Activated CD4-positive, alpha-beta memory T cell treated with anti-CD3 and anti-CD28 coated beads, Interleukin-2, amount 10 ng/mL, durations not matched to agents 7 days and 5 days (primary cell): Measurements from ENCODE around the gene GAN. TPM values are rescaled to one million over a fixed set of nuclear protein-coding genes. Genes with fewer than 3 reads are reported as not detected.
A peak's percentile ranks its signal among the peaks of the same experiment; 100 is the strongest.

Experiments
- CTCF ChIA-PET: fragments of 350-600 bp; sonication (Branson Sonifier 250); formaldehyde crosslinking; loops from one replicate; lab custom pipeline; 2021; ENCODE audit warnings: antibody characterized with exemption, inconsistent platforms; lab: Charles Lee
- POLR2A ChIA-PET: fragments of 350-600 bp; sonication (Branson Sonifier 250); formaldehyde crosslinking; loops from one replicate; lab custom pipeline; 2021; ENCODE audit warnings: antibody characterized with exemption; lab: Charles Lee
- DNase-seq: peaks from one replicate; pipeline ENCODE4 v3.0.0-alpha.2; 2020
- H3K27ac Mint-ChIP-seq: one replicate; pipeline ENCODE4 v1.8.0; 2021; ENCODE audit warnings: mild to moderate bottlenecking, mixed read lengths
- H3K27me3 Mint-ChIP-seq: one replicate; pipeline ENCODE4 v1.8.0; 2021; ENCODE audit warnings: mixed read lengths
- H3K36me3 Mint-ChIP-seq: one replicate; pipeline ENCODE4 v1.8.0; 2021; ENCODE audit warnings: low read depth, mixed read lengths
- H3K4me1 Mint-ChIP-seq: one replicate; pipeline ENCODE4 v1.8.0; 2021; ENCODE audit warnings: mixed read lengths
- H3K4me3 Mint-ChIP-seq: one replicate; pipeline ENCODE4 v1.8.0; 2021; ENCODE audit warnings: mild to moderate bottlenecking, mixed read lengths
- H3K9me3 Mint-ChIP-seq: one replicate; pipeline ENCODE4 v1.8.0; 2021; ENCODE audit warnings: mixed read lengths
- total RNA-seq, 2 experiments: library from RNA; stranded (reverse); gene quantifications; one replicate each; pipeline ENCODE4 v1.2.3, GENCODE V29; 2021

The GAN gene
- 1 to 10 TPM; 8.4 to 8.9 TPM for total RNA-seq

GRCh38 chr16:81314603-81315270 lies at the start of gene GAN:
Gene GAN, plus strand, starts transcription at chr16:81314962. Its CDS starts 152 bp downstream, at chr16:81315114.
- POLR2A ChIA-PET, result interaction anchor here (0.6 to 1.5 kb wide), 13 partner anchors 48 to 479 kb away, joined by 3 to 10 read pairs (median 3); partner anchors contain the start of genes ATMIN, C16orf46, CENPN and CMC2
- H3K4me1 Mint-ChIP-seq, result peaks cover 45% of the 10 kb centered on the region
- CTCF ChIA-PET, result interaction anchor here (0.6 to 1.5 kb wide), 4 partner anchors 53 to 279 kb away, joined by 3 to 4 read pairs (median 4); partner anchors contain the start of genes ATMIN and C16orf46
- DNase-seq, result peak; percentile 96
- H3K27me3 Mint-ChIP-seq, result no peaks in the 10 kb centered on the region
- peak within 1 kb of the TSS; percentile 84 for H3K4me3 Mint-ChIP-seq
- H3K36me3 Mint-ChIP-seq, result peaks cover 5% of the 10 kb centered on the region
- H3K9me3 Mint-ChIP-seq, result no peaks in the 10 kb centered on the region
- H3K27ac Mint-ChIP-seq, result peak within 1 kb of the TSS; percentile 76

- no peak overlapping the region for H3K27ac Mint-ChIP-seq
- H3K9me3 Mint-ChIP-seq, result no peaks in the 10 kb centered on the region
- H3K27me3 Mint-ChIP-seq, result peaks cover 6% of the 10 kb centered on the region
- H3K4me1 Mint-ChIP-seq, result peaks cover 5% of the 10 kb centered on the region
- no peak for DNase-seq
- H3K4me3 Mint-ChIP-seq, result no peak overlapping the region
- CTCF ChIA-PET, result no interaction called here
- POLR2A ChIA-PET, result no interaction called here
- no peaks in the 10 kb centered on the region for H3K36me3 Mint-ChIP-seq
These were observed 49.7 kb upstream of the GAN start for GRCh38 chr16:81265052-81265451.

GRCh38 chr16:81265658-81266451 lies 48.9 kb upstream of the GAN start:
- CTCF ChIA-PET, result interaction anchor here (1.0 kb wide), 1 partner anchor 739 kb away, joined by 3 read pairs; no protein-coding TSS in a partner anchor
- DNase-seq, result no peak
- Mint-ChIP-seq H3K4me1 (peaks cover 5% of the 10 kb centered on the region), H3K4me3 (no peak overlapping the region), H3K36me3 (no peaks in the 10 kb centered on the region), H3K9me3 (no peaks in the 10 kb centered on the region), H3K27me3 (peaks cover 5% of the 10 kb centered on the region), H3K27ac (no peak overlapping the region)
- POLR2A ChIA-PET, result interaction anchor here (1.1 kb wide), 1 partner anchor 48 kb away, joined by 3 read pairs; the partner anchor contains the start of gene GAN

GRCh38 chr16:81266680-81267095 lies 48.1 kb upstream of the GAN start:
- Mint-ChIP-seq H3K36me3 (no peaks in the 10 kb centered on the region), H3K27me3 (peaks cover 3% of the 10 kb centered on the region), H3K4me3 (no peak overlapping the region), H3K9me3 (no peaks in the 10 kb centered on the region), H3K4me1 (peaks cover 4% of the 10 kb centered on the region), H3K27ac (no peak overlapping the region)
- ChIA-PET CTCF (no interaction called here), POLR2A (interaction anchor here (1.1 kb wide), 1 partner anchor 48 kb away, joined by 3 read pairs; the partner anchor contains the start of gene GAN)
- peak; percentile 17 for DNase-seq

- Mint-ChIP-seq H3K4me3 (no peak overlapping the region), H3K36me3 (no peaks in the 10 kb centered on the region)
These were observed 46.3 kb upstream of the GAN start for GRCh38 chr16:81268509-81268908.

GRCh38 chr16:81273223-81273950 lies 41.4 kb upstream of the GAN start:
- H3K4me3 Mint-ChIP-seq, result no peak overlapping the region
- POLR2A ChIA-PET, result no interaction called here
- no peaks in the 10 kb centered on the region for H3K36me3 Mint-ChIP-seq
- H3K27ac Mint-ChIP-seq, result no peak overlapping the region
- no peak for DNase-seq
- H3K4me1 Mint-ChIP-seq, result no peaks in the 10 kb centered on the region
- CTCF ChIA-PET, result interaction anchor here (1.3 kb wide), 1 partner anchor 12 kb away, joined by 6 read pairs; no protein-coding TSS in a partner anchor
- H3K27me3 Mint-ChIP-seq, result no peaks in the 10 kb centered on the region
- no peaks in the 10 kb centered on the region for H3K9me3 Mint-ChIP-seq

More at GRCh38 chr16:81268509-81268908, 46.3 kb upstream of the GAN start:
- Mint-ChIP-seq H3K27ac (no peak overlapping the region), H3K9me3 (no peaks in the 10 kb centered on the region), H3K27me3 (peaks cover 2% of the 10 kb centered on the region), H3K4me1 (peaks cover 4% of the 10 kb centered on the region)
- POLR2A ChIA-PET, result no interaction called here
- DNase-seq, result no peak
- CTCF ChIA-PET, result no interaction called here

- H3K9me3 Mint-ChIP-seq, result no peaks in the 10 kb centered on the region
- ChIA-PET CTCF (no interaction called here), POLR2A (no interaction called here)
- DNase-seq, result no peak
- H3K27ac Mint-ChIP-seq, result no peak overlapping the region
- H3K4me3 Mint-ChIP-seq, result no peak overlapping the region
- no peaks in the 10 kb centered on the region for H3K4me1 Mint-ChIP-seq
- no peaks in the 10 kb centered on the region for H3K36me3 Mint-ChIP-seq
- no peaks in the 10 kb centered on the region for H3K27me3 Mint-ChIP-seq
These were observed 39.7 kb upstream of the GAN start for GRCh38 chr16:81275064-81275532.

GRCh38 chr16:81275795-81276194 lies 39.0 kb upstream of the GAN start:
- Mint-ChIP-seq H3K36me3 (no peaks in the 10 kb centered on the region), H3K27ac (no peak overlapping the region), H3K9me3 (no peaks in the 10 kb centered on the region), H3K4me1 (no peaks in the 10 kb centered on the region), H3K4me3 (no peak overlapping the region), H3K27me3 (peaks cover 1% of the 10 kb centered on the region)
- CTCF ChIA-PET, result no interaction called here
- no peak for DNase-seq
- POLR2A ChIA-PET, result no interaction called here

- ChIA-PET POLR2A (interaction anchor here (0.7 kb wide), 1 partner anchor 159 kb away, joined by 4 read pairs; no protein-coding TSS in a partner anchor), CTCF (interaction anchor here (0.6 to 2.3 kb wide), 2 partner anchors 15 to 917 kb away, joined by 3 to 9 read pairs; no protein-coding TSS in a partner anchor)
- H3K27me3 Mint-ChIP-seq, result peaks cover 1% of the 10 kb centered on the region
- no peaks in the 10 kb centered on the region for H3K4me1 Mint-ChIP-seq
- no peak overlapping the region for H3K4me3 Mint-ChIP-seq
- no peaks in the 10 kb centered on the region for H3K9me3 Mint-ChIP-seq
- no peak for DNase-seq
- H3K36me3 Mint-ChIP-seq, result no peaks in the 10 kb centered on the region
- no peak overlapping the region for H3K27ac Mint-ChIP-seq
These were observed 38.4 kb upstream of the GAN start for GRCh38 chr16:81276323-81276722.

GRCh38 chr16:81277541-81278080 lies 37.2 kb upstream of the GAN start:
- Mint-ChIP-seq H3K27me3 (peaks cover 1% of the 10 kb centered on the region), H3K27ac (no peak overlapping the region), H3K9me3 (no peaks in the 10 kb centered on the region), H3K36me3 (no peaks in the 10 kb centered on the region), H3K4me3 (no peak overlapping the region), H3K4me1 (no peaks in the 10 kb centered on the region)
- DNase-seq, result no peak
- ChIA-PET CTCF (interaction anchor here (2.3 kb wide), 1 partner anchor 16 kb away, joined by 9 read pairs; no protein-coding TSS in a partner anchor), POLR2A (no interaction called here)

GRCh38 chr16:81278526-81278925 lies 36.2 kb upstream of the GAN start:
- H3K9me3 Mint-ChIP-seq, result no peaks in the 10 kb centered on the region
- H3K27ac Mint-ChIP-seq, result no peak overlapping the region
- no peak for DNase-seq
- H3K4me1 Mint-ChIP-seq, result no peaks in the 10 kb centered on the region
- peaks cover 1% of the 10 kb centered on the region for H3K27me3 Mint-ChIP-seq
- ChIA-PET POLR2A (no interaction called here), CTCF (interaction anchor here (0.6 to 2.3 kb wide), 2 partner anchors 15 to 17 kb away, joined by 4 to 9 read pairs; no protein-coding TSS in a partner anchor)
- no peak overlapping the region for H3K4me3 Mint-ChIP-seq
- no peaks in the 10 kb centered on the region for H3K36me3 Mint-ChIP-seq

- Mint-ChIP-seq H3K4me1 (no peaks in the 10 kb centered on the region), H3K36me3 (no peaks in the 10 kb centered on the region), H3K9me3 (no peaks in the 10 kb centered on the region), H3K27ac (no peak overlapping the region), H3K27me3 (peaks cover 1% of the 10 kb centered on the region), H3K4me3 (no peak overlapping the region)
- ChIA-PET POLR2A (no interaction called here), CTCF (no interaction called here)
- no peak for DNase-seq
These were observed 35.4 kb upstream of the GAN start for GRCh38 chr16:81279392-81279791.
